ENCODE results near the gene ZNF514.

Gene ZNF514

GRCh38 chr2:95159690-95160449 lies at the start of gene ZNF514:
Gene ZNF514 (minus strand): TSS chr2:95159848. CDS start chr2:95153253, 6,595 bp downstream.
- DNase-seq (ENCODE audit: low read depth in 2 of 2): peak; percentile 51 to 55

DNA sequence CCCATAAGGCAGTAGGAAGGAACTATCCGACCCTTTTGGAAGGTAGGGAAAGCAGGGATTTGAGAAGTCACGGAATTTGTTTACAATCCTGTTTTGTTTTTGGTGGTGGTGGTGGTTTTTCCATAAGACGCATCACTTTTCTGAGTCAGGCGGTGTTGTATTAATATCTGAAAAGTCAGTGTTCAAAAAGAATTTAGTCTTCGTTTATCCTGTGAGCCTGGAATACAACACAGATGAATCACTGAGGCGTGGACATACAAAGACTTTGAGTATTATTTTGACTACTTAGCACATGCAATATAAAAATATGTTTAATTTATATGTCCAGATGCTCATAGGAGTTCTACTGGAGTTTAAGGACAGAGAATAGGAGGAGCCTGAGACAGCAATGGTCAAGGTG lies 48.5 kb upstream of the ZNF514 start:
- DNase-seq (ENCODE audit: low read depth in 2 of 2): no peak

- DNase-seq (ENCODE audit: low read depth in 2 of 2): peak; percentile 58 to 61
Observed at GRCh38 chr2:95207111-95207961, 47.7 kb upstream of the ZNF514 start, which contains the start of gene ZNF892. Gene ZNF892 (plus strand): TSS chr2:95207521. CDS start chr2:95207816, 295 bp downstream.

DNA sequence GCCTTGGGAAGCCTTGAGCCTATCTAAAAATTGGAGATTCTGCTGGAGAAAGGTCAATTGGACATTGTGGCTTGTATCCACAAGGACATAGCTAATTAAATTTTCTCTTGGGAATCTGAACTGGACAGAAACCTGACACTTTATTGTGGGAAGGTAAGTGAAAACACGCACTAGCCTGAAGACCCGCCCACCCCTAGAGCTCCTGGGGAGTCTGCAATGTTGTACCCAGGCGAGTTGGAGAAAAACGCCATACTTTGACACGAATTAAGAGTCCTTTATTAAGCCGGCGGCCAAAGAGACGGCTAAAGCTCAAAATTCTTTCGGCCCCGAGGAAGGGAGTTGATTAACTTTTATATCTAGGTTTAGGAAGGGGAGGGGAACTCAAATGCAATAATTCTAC lies 46.4 kb upstream of the ZNF514 start:
- DNase-seq (ENCODE audit: low read depth in 2 of 2): no peak

- DNase-seq (ENCODE audit: low read depth in 2 of 2): no peak
Observed at GRCh38 chr2:95204396-95204795, 44.7 kb upstream of the ZNF514 start.

DNA sequence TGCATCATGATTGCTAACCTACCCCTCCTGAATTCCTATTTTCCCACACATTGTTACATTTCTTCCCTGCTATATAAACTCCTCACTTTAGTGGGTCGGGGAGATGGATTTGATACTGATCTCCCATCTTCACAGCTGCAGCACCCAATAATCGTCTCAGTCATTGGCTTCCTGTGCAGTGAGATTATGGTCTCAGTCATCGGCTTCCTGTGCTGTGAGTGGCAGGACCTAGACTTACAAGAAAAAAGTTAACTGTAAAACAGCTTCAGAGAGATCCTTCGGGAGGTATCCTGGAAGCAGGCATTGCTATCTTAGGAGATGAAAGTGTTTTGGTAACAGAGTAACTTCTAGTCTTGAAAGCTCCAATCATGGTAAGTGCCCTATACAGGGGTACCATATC lies 44.3 kb upstream of the ZNF514 start:
- DNase-seq (ENCODE audit: low read depth in 2 of 2): no peak

DNA sequence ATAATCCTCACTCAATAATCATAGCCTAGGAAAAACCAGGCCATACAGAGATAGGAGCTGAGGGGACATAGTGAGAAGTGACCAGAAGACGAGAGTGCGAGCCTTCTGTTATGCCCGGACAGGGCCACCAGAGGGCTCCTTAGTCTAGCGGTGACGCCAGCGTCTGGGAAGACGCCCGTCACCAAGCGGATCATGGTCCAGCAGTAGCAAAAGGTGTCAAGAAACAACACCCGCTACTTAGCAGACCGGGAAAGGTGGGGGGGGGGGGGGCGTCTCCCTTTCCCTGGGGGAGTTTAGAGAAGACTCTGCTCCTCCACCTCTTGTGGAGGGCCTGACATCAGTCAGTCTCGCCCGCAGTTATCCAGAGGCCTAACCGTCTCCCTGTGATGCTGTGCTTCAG lies 33.3 kb upstream of the ZNF514 start:
- DNase-seq (ENCODE audit: low read depth in 2 of 2): peak in 1 of 2 donors; percentile 3

DNA sequence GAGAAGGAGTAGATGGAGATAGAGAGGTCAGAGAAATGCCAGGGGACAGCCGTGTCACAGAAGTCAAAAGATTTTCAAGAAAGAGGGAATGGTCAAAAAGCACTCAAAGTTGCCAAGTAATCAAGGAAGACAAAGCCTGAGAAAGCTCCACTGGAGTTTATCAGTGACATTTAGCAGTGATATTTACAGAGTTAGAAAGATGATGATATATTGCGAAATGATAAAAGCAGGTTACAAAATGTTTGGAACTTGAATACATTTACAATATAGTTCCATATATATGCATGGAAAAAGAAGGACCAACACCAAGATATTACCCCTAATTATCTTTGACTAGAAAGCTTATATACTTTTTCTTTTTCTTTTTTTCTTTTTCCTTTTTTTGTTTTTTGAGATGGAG lies 26.3 kb upstream of the ZNF514 start:
- no peak for DNase-seq (ENCODE audit: low read depth in 2 of 2)

GRCh38 chr2:95185197-95185596 lies 25.5 kb upstream of the ZNF514 start:
- DNase-seq (ENCODE audit: low read depth in 2 of 2): no peak

DNA sequence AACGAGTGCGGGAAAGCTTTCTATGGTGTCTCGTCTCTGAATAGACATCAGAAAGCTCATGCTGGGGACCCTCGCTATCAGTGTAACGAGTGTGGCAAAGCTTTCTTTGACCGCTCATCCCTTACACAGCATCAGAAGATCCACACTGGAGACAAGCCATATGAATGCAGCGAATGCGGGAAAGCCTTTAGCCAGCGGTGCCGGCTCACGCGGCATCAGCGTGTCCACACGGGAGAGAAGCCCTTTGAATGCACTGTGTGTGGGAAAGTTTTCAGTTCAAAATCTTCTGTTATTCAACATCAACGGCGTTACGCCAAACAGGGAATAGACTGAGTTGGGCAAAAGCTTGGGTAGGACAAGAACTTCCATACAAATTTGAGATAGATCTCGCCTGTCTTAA lies 22.1 kb upstream of the ZNF514 start:
- no peak for DNase-seq (ENCODE audit: low read depth in 2 of 2)

- no peak for DNase-seq (ENCODE audit: low read depth in 2 of 2)
Observed at GRCh38 chr2:95179451-95179850, 19.8 kb upstream of the ZNF514 start.

DNA sequence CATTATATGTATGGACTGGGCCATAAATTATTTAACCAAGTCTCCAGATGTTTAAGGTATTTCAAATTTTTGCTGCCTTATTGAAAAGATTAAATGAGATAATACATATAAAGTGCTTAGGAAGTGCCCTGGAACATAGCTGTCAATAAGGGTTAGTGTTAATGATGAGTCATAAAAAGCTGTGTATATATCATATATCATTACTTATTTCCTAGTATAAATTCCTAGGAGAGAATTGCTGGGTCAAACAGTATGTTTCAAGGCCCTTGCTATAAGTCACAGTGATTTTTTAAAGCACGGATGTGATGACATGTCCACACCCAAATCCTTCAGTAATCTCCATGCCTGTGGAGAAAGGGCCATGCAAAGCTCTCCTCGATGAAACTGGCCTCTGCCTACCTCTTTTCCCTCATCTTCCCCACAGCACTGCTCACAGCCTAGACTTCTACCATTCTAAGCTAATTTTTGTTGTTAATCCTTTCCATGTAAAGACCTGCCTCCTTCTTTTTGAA lies 14.4 kb upstream of the ZNF514 start:
- no peak for DNase-seq (ENCODE audit: low read depth in 2 of 2)

DNA sequence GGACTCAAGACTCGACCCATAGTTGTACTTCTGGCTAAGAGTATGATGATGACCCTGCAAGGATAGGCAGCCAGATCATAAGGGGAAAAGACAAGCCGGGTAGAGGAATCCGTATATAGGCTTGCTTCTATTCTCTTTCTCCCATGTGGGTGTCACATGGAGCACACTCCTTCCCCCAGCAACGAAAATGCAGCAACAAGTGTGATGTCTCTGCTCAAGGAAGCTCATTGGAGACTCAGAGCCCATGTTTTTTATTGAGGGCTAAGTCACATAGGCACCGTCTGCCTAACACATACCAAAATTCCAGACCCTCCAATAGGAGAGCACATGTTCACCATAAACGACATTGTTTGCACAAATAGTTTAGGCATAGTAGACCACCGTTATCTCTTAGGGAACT lies 12.3 kb upstream of the ZNF514 start:
- DNase-seq (ENCODE audit: low read depth in 2 of 2): no peak

- no peak for DNase-seq (ENCODE audit: low read depth in 2 of 2)
Observed at GRCh38 chr2:95166065-95166763, 6.6 kb upstream of the ZNF514 start.

DNA sequence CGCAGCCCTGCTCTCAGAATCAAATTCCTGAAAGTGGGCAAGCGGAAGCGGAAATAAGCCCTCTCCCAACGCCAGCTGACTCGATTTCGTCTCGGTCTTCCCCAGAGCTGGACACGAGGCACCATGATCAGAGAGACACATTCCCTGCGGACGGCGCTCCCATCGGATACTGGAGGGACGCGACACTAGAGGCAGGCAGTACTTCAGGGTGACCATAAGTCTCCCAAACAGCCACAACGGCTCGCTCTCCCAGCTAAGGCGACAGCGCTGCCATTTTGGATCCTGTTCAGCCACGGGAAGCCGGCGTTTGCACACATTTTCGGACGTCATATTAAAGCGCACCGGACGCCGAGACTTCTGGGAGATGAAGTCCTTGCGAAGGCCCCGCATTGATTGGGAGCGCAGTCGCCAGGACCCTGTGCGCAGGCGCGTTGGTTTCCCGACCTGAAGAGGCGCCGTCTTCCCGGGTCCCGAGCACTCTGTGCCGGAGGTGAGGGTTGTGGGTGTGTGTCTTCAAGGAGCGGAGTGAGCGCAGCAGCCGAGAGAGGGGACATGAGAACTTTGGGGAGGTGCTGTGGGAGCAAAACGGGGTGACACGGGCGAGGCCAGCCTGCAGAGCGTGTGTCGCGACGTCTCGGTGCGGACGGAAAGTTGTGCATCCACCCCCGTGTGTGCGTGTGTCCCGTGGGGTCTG lies 5.9 kb upstream of the ZNF514 start, which contains the start of gene ZNF2:
ZNF2 (plus strand) TSS at position 439 of the 694 bp plus-strand sequence. CDS start 10,418 bp downstream, outside the sequence.
- DNase-seq (ENCODE audit: low read depth in 2 of 2): peak; percentile 95 to 96

DNA sequence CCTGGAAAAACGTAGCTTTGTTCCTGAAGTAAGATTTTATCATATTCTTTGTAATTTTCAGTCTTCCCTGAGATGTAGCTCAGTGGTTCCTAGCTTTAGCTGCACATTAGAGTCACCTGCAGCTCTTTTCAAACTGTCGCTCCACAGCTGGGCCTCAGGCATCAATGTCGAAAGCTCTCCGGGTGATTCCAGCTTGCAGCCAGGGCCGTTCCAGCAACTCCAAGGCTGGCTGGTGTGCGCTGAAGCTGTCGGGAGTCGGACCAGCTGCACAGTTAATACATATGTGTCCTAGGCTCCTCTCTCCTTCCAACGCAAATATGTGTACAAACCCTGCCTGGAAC lies 5.4 kb upstream of the ZNF514 start:
- DNase-seq (ENCODE audit: low read depth in 2 of 2): no peak

DNA sequence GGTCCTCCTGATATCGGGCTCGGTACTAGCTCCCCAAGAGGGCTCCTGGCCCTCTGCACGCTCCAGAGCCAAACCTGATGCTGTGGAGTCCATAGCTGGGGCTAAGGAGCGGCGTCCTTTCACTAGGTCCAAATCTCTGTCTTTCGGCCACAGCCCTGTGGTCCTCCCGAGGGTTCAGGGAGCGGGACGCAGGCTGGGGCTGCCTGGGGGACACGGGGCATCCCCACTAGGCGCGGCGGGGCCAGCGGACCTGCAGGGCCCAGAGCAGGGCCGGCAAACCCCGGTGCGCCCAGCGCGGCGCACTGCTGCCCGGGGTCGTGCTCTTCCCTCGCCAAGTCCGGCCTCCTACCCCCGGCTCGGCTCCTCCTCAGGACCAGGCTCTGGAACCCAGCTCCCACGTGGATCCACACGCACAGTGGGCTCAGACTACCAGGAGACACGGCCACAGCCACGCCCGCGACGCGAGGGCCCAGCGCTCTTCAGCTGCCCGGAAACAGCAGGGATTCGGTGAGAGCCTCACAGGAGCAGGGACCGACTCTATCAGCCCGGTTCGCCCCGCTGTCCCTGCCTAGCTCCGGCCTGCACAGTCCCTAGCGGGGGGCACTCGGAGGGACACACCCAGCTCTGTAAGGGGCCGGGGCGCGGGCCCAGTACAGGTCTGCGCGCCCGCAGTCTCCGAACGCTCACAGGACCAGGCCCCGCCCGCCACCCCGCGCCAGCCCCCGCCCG lies 593 bp downstream of the ZNF514 start:
- DNase-seq (ENCODE audit: low read depth in 2 of 2): no peak

- no peak for DNase-seq (ENCODE audit: low read depth in 2 of 2)
Observed at GRCh38 chr2:95158441-95158840, 1.2 kb downstream of the ZNF514 start.

DNA sequence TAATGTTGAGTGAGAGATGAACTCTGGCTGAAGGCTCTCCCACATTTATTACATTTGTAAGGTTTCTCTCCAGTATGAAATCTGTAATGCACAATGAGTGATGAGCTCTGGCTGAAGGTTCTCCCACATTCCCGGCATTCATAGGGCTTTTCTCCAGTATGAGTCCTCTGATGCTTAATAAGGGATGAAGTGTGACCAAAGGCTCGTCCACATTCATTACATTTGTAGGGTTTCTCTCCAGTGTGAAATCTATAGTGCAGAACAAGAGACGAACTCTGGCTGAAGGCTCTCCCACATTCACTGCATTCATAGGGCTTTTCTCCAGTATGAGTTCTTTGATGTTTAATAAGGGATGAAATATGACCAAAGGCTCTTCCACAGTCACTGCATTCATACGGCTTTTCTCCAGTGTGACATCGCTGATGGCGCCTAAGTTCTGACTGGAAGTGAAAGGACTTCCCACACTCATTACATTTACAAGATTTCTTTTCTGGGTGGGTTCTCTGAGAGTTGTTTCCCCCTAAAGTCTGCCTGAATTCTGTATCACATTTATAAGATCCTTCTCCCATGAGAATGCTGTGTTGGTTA lies 10.2 kb downstream of the ZNF514 start:
- DNase-seq (ENCODE audit: low read depth in 2 of 2): no peak

DNA sequence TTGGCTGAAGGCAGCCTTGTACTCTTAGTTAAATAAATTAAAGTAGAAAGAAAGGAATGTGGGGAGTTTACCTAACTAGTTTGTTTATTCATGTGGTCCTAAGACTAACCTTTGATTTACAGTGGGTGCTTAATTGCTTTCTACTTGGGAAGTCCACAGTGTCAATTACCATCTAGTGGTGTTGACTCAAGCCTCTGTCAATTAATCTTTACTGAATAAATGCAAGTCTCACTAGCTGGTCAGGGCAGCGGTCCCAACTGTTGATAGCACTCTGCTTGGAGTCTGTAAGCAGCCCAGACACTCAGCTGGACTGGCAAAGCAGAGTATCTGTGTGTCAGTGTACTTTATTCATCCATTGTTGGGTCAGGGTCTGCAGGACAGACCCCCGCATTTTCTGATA lies 15.8 kb downstream of the ZNF514 start:
- DNase-seq (ENCODE audit: low read depth in 2 of 2): no peak

Data from activated CD8-positive, alpha-beta memory T cell treated with anti-CD3 and anti-CD28 coated beads for 4 hours (primary cell).